ENCODE data around the gene POMC. TPM values are rescaled to one million over a fixed set of nuclear protein-coding genes. Genes with fewer than 3 reads are reported as not detected.

The POMC gene
- total and polyA plus RNA-seq, 2 of the 8 experiments (the other 6 are each of a cell fraction or from before 2014, with no cell fraction given): 1.7 to 4.7 TPM

DNA sequence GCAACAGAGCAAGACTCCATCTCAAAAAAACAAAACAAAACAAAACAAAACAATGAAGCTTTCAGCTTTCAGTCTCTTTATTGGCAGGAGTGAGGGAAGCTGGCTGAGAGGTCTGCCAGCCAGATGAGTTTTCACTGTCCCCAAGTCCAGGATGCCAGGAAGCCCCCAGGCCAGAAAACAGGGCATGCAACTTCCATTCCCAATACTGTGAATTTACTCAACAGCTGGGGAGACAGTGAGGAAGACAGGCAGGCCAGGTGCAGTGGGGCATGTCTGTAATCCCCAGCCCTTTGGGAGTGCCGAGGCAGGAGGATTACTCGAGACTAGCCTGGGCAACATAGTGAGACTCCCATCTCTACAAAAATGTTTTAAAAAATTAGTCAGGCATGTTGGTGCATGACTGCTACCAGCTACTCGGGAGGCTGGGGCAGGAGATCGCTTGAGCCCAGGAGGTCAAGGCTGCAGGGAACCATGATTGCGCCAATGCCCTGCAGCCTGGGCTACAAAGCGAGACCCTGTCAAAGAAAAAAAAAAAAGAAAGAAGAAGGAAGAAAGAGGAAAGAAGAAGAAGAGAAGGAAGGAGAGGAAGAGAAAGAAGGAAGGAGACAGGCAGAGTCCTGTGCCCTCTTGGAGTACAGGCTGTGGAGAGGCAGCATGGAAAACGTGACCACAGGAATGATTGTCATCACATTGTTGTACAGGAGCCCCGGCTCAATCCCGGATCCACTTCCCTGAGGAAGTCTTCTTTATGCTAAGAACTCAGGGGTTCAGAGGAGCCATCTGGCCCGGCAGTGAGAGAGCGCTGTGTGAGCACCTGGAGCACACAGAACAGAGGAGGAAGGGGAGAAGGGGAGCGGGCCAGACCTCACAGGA is 29.2 kb upstream of the POMC start:
- FAIRE-seq (no peak), DNase-seq (ENCODE audit: low read depth in 1 of 2, low spot score in 2 of 2) (no peak)
- Histone ChIP-seq H3K4ac (replicated peaks; ENCODE audit: insufficient read length, low read depth, low read length) (no peak overlapping the region), H3K9ac (replicated peaks in 1 of 4; ENCODE audit: extremely low read depth in 1 of 4, low read depth in 3 of 4, low read length in 3 of 4) (no peak overlapping the region), H3K23ac (ENCODE audit: insufficient read length) (no peak overlapping the region), H3K4me1 (replicated peaks in 1 of 4; ENCODE audit: control insufficient read depth in 3 of 4, insufficient read depth in 4 of 4, low read length in 3 of 4) (no peaks in the 10 kb centered on the region; a peak in 1 of 7 replicates), H2BK20ac (ENCODE audit: low read length) (no peak overlapping the region), H3K79me1 (ENCODE audit: low read depth, low read length) (no peaks in the 10 kb centered on the region), H3K27me3 (replicated peaks in 1 of 4; ENCODE audit: control insufficient read depth in 3 of 4, extremely low read depth in 1 of 4, insufficient read depth in 3 of 4, low read length in 3 of 4) (no peaks in the 10 kb centered on the region), H2BK15ac (ENCODE audit: low read length) (no peak overlapping the region), H4K8ac (ENCODE audit: extremely low read depth, insufficient read depth, low read length) (peak overlapping the region; percentile 11; the same call in 1 of the 2 replicates), H3K4me2 (ENCODE audit: insufficient read depth in 1 of 2, low read depth in 2 of 2, low read length in 2 of 2) (no peak overlapping the region), H4K91ac (replicated peaks; ENCODE audit: insufficient read length, low read length) (no peak overlapping the region), H2BK5ac (ENCODE audit: low read depth, low read length) (no peak overlapping the region; the same call in 1 of the 2 replicates), H3K56ac (replicated peaks; ENCODE audit: insufficient read length, low read depth, low read length) (no peak overlapping the region), H3K9me3 (ENCODE audit: insufficient read depth in 2 of 2, low read depth in 1 of 2, low read length in 1 of 2) (no peaks in the 10 kb centered on the region), H3K79me2 (ENCODE audit: control insufficient read depth in 1 of 2, insufficient read depth in 2 of 2, low read length in 2 of 2) (no peaks in the 10 kb centered on the region), H3K18ac (ENCODE audit: extremely low read depth, low read length) (no peak overlapping the region), H3K14ac (ENCODE audit: insufficient read length) (no peak overlapping the region), H2BK12ac (ENCODE audit: low read depth, low read length) (no peak overlapping the region), H4K20me1 (replicated peaks in 1 of 2; ENCODE audit: control insufficient read depth in 1 of 2, insufficient read depth in 2 of 2, low read length in 2 of 2) (peaks cover 0 to 1% of the 10 kb centered on the region in 2 experiments), H2BK120ac (replicated peaks; ENCODE audit: low read depth, low read length) (no peak overlapping the region), H3K27ac (ENCODE audit: low read depth, low read length) (no peak overlapping the region), H3K36me3 (ENCODE audit: control insufficient read depth in 2 of 4, insufficient read depth in 4 of 4, low read length in 3 of 4) (no peaks in the 10 kb centered on the region), H3K4me3 (ENCODE audit: extremely low read depth in 1 of 4, insufficient read depth in 2 of 4, low read depth in 3 of 4, low read length in 4 of 4) (no peak overlapping the region), H2AFZ (ENCODE audit: low read length) (peak overlapping the region; percentile 51; the same call in 1 of the 2 replicates), H2AK5ac (ENCODE audit: low read depth, low read length) (no peak overlapping the region), H4K5ac (ENCODE audit: insufficient read length, low read depth, low read length) (no peak overlapping the region), H3K23me2 (ENCODE audit: low read depth, low read length) (no peaks in the 10 kb centered on the region)
- TF ChIP-seq, protein P1, sequence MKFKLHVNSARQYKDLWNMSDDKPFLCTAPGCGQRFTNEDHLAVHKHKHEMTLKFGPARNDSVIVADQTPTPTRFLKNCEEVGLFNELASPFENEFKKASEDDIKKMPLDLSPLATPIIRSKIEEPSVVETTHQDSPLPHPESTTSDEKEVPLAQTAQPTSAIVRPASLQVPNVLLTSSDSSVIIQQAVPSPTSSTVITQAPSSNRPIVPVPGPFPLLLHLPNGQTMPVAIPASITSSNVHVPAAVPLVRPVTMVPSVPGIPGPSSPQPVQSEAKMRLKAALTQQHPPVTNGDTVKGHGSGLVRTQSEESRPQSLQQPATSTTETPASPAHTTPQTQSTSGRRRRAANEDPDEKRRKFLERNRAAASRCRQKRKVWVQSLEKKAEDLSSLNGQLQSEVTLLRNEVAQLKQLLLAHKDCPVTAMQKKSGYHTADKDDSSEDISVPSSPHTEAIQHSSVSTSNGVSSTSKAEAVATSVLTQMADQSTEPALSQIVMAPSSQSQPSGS (IDR thresholded peaks at IDR 0.05; ENCODE audit: low read length): no peak
- TF ChIP-seq RFX5 (IDR thresholded peaks at IDR 0.05; ENCODE audit: borderline replicate concordance, low read depth, low read length) (no peak), YY1 (IDR thresholded peaks at IDR 0.05; ENCODE audit: low read depth, low read length) (no peak), NANOG (IDR thresholded peaks at IDR 0.05; ENCODE audit: insufficient read depth, low read depth, low read length, poor library complexity, severe bottlenecking) (no peak), HDAC6 (IDR thresholded peaks at IDR 0.05; ENCODE audit: low read depth, low read length) (no peak), CTBP2 (IDR thresholded peaks at IDR 0.05; ENCODE audit: borderline replicate concordance, insufficient read depth, insufficient read length, low read length) (no peak)
- 82% methylated on average over 12 of the region's 12 CpGs; no CpG with 5 or more reads in 1 of the 2 experiments for WGBS, 2 experiments (ENCODE audit: extremely low coverage in 1 of 2, insufficient coverage in 1 of 2, insufficient read length in 1 of 2, insufficient replicate concordance in 2 of 2, low coverage in 1 of 2, low lambda C conversion rate in 2 of 2, missing lambda C conversion rate in 1 of 2)
- ChIA-PET CTCF (ENCODE audit: partially characterized antibody) (interaction anchor here (0.5 to 9.0 kb wide), 19 partner anchors 10 to 365 kb away, joined by 3 to 106 read pairs (median 5); partner anchors contain the start of gene POMC), POLR2A (ENCODE audit: partially characterized antibody) (interaction anchor here (0.5 to 0.6 kb wide), 2 partner anchors 704 to 870 kb away, joined by 3 to 4 read pairs; no protein-coding TSS in a partner anchor)
